Measurements from ENCODE around the gene CCKAR.

The CCKAR gene

DNA sequence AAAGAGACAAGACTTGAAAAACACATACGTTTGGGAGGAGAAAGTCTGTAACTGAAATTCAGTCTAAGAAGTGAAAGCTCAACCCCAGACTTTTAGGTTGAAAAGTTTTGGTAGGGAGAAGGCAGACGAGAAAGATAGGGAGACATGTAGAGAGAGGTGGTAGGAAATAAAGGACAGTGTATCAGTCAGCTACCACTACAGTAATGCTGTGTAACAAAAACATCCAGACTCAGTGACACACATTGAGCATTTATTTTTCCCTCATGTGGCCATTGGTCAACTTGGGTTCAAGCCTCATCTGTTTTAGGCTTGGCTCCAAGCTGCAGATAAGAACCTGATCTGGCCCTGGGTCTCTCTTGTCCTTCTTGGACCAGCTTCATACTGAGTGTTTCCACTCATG lies 26.9 kb downstream of the CCKAR start:
- no peaks in the 10 kb centered on the region for H3K27me3 ChIP-seq (ENCODE audit: low read depth)

DNA sequence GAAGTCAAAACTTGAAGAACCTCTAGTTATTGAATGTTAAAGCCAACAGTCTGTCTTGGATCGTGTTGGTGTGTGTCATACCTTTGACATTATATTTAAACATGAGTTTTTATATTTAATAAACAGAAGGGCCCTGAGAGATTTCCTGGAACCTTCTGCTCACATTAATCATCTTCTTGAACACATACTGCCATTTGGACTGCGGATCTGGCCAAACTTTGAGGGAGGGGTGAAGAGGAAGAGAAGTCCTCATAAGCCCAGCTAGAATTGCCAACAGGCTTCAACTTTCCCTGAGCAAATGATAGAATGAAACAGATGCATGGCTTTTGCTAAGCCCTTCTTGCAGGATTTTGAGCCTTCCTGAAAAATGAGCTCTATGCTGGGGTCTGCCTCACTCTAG lies 27.4 kb downstream of the CCKAR start:
- H3K4me1 ChIP-seq = no peaks in the 10 kb centered on the region
- no peaks in the 10 kb centered on the region for H3K36me3 ChIP-seq (replicated peaks)
- H3K9me3 ChIP-seq = no peaks in the 10 kb centered on the region
- H3K27me3 ChIP-seq (ENCODE audit: low read depth) = no peaks in the 10 kb centered on the region
- no peak overlapping the region for H3K4me3 ChIP-seq
- in situ Hi-C loops (cut with MboI; ENCODE audit: low sequenced_read_pairs) = loop anchor here (10.0 to 25.0 kb wide), 2 partner anchors 262 to 549 kb away; no protein-coding TSS in a partner anchor
- no peak for DNase-seq (ENCODE audit: low spot score in 2 of 2)

More for the DNA sequence above, 26.9 kb downstream of the CCKAR start:
- in situ Hi-C loops (cut with MboI; ENCODE audit: low sequenced_read_pairs) = loop anchor here (10.0 to 25.0 kb wide), 2 partner anchors 261 to 549 kb away; no protein-coding TSS in a partner anchor
- H3K4me3 ChIP-seq = no peak overlapping the region
- no peaks in the 10 kb centered on the region for H3K9me3 ChIP-seq
- no peak for DNase-seq (ENCODE audit: low spot score in 2 of 2)
- H3K4me1 ChIP-seq = no peaks in the 10 kb centered on the region
- no peaks in the 10 kb centered on the region for H3K36me3 ChIP-seq (replicated peaks)

DNA sequence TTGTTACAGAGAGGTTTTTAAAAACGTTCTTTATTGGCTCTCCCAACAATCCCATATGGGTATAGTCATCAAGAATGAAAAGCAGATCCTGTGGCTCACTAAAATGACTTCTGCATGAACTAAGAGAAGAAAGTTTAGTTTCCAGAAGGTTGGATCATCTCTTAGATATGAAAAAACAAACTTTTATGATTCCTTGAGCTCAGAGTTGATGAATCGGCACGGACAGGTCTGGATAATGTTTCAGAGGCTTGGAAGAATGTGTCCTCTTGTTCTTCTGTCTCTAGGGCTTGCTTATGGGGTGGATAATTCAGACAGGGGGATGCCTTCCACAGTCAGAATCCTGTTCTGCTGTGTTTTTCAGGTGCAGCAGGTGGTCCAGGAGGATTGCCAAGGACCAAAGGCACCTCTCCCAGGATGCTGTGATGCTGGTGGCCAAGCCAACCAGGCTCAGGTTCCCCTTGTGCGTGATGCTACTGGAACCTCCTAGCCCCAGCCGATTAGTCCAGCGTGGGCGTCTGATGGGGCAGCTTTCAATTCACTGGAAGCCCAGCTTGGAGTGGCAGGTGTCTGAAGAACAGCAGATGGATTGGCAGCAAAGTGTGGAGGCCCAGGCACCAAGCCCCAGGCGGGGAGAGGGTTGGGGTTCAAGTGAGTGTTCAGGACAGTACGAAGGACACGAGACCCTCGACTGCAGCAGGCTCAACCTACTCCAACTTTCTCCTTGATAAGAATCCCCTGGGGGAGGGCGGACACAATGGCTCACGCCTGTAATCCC lies 30.3 kb downstream of the CCKAR start:
- Histone ChIP-seq H3K36me3 (replicated peaks) (no peaks in the 10 kb centered on the region), H3K4me1 (no peaks in the 10 kb centered on the region), H3K9me3 (no peaks in the 10 kb centered on the region), H3K27me3 (ENCODE audit: low read depth) (no peaks in the 10 kb centered on the region), H3K4me3 (no peak overlapping the region)
- DNase-seq (ENCODE audit: low spot score in 2 of 2) = no peak
- in situ Hi-C loops (cut with MboI; ENCODE audit: low sequenced_read_pairs) = loop anchor here (10.0 to 25.0 kb wide), 2 partner anchors 265 to 552 kb away; no protein-coding TSS in a partner anchor

DNA sequence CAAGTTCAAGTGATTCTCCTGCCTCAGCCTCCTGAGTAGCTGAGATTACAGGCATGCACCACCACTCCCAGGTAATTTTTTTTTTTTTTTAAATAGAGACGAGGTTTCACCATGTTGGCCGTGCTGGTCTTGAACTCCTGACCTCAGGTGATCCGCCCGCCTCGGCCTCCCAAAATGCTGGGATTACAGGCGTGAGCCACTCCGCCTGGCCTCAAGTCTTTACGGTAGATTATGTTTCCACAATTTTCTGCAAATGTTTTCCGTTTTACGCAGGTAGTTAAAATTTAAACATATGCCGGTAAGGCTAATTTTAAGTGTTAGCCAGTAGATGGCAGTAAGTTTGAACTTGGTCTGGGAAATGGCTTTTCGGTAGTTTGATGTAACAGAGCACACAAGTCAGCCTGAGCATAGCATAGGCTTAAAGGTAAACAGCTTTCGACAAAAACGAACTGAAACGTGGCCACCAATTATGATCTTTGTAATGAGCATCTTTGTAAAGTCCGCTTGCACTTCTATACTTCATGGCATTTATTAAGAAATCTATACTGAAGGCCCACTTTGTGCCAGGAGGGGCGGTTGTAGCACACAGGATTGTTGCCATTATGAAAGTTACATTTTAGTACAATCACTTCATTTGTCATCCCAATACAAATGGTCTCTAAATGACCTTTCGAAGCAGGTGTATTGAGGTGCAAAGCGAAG lies 31.1 kb downstream of the CCKAR start:
- Histone ChIP-seq H3K9me3 (no peaks in the 10 kb centered on the region), H3K27me3 (ENCODE audit: low read depth) (no peaks in the 10 kb centered on the region), H3K4me1 (no peaks in the 10 kb centered on the region), H3K4me3 (no peak overlapping the region), H3K36me3 (replicated peaks) (no peaks in the 10 kb centered on the region)
- peak; percentile 16 to 68 for DNase-seq (ENCODE audit: low spot score in 2 of 2)
- in situ Hi-C loops (cut with MboI; ENCODE audit: low sequenced_read_pairs) = loop anchor here (25.0 kb wide), 1 partner anchor 553 kb away; no protein-coding TSS in a partner anchor

DNA sequence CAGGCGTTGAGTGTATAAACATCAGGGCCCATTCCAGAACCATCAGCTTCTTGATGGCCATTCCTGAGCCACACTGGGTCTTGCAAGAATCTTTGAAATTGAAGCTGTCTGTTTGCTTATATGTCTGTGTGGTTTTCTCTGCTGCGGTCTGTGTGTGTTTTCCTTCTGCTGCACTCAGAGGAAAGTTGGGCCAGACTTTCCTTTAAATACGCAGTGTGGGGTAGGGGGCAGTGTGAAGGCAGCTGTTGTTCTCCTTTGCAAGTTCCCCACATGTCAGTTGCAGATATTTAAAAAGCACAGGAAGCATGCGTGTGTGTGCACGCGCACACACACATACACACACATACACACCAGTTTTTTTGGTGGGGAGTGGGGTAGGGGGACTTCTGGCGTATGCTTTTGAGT lies 32.1 kb downstream of the CCKAR start:
- no peak overlapping the region for H3K4me3 ChIP-seq
- H3K9me3 ChIP-seq = no peaks in the 10 kb centered on the region
- H3K27me3 ChIP-seq (ENCODE audit: low read depth) = no peaks in the 10 kb centered on the region
- H3K4me1 ChIP-seq = no peaks in the 10 kb centered on the region
- H3K36me3 ChIP-seq (replicated peaks) = no peaks in the 10 kb centered on the region
- in situ Hi-C loops (cut with MboI; ENCODE audit: low sequenced_read_pairs) = loop anchor here (25.0 kb wide), 1 partner anchor 554 kb away; no protein-coding TSS in a partner anchor
- DNase-seq (ENCODE audit: low spot score in 2 of 2) = no peak

DNA sequence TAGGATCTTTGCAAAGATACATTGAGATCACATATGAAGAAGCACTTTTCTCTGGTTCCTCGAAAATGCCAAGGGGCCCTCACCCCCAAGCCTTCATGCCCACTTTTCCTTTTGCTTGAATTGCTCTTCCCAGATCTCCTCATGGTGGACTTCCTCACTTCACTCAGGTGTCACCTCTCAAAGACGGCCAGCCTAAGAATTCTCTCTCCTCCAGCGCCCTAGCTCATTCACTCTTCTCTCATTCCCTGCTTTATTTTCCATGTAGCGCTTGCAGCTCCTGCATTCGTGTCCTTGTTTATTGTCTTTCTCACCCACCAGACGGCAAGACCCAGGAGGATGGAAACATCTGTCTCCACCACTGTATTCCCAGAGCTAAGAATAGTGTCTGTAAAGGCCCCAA lies 32.9 kb downstream of the CCKAR start:
- no peak for DNase-seq (ENCODE audit: low spot score in 2 of 2)
- no peaks in the 10 kb centered on the region for H3K27me3 ChIP-seq (ENCODE audit: low read depth)
- no peaks in the 10 kb centered on the region for H3K36me3 ChIP-seq (replicated peaks)
- H3K4me1 ChIP-seq = no peaks in the 10 kb centered on the region
- H3K4me3 ChIP-seq = no peak overlapping the region
- no peaks in the 10 kb centered on the region for H3K9me3 ChIP-seq
- in situ Hi-C loops (cut with MboI; ENCODE audit: low sequenced_read_pairs) = loop anchor here (25.0 kb wide), 1 partner anchor 555 kb away; no protein-coding TSS in a partner anchor

DNA sequence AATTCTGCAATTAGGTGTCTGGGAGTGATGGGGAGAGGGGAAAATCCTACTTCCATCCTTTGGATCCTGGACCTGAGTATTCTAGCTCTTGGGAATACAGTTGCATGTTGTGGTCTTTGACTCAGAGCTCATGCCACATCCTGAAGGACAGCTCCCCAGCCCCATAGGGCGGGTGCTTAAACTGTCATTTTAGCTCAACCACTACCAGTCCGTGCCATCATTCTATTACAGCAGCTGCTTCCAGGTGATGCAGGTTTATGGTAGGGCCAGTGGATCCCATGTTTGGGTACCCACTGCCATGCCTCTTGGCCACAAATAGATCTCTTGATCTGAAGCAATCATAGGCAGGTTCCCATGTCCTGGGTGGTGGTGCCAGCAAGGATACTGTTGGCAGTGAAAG lies 34.7 kb downstream of the CCKAR start:
- Histone ChIP-seq H3K36me3 (replicated peaks) (no peaks in the 10 kb centered on the region), H3K9me3 (no peaks in the 10 kb centered on the region), H3K27me3 (ENCODE audit: low read depth) (no peaks in the 10 kb centered on the region), H3K4me1 (no peaks in the 10 kb centered on the region), H3K4me3 (no peak overlapping the region)
- in situ Hi-C loops (cut with MboI; ENCODE audit: low sequenced_read_pairs) = loop anchor here (25.0 kb wide), 1 partner anchor 557 kb away; no protein-coding TSS in a partner anchor
- no peak for DNase-seq (ENCODE audit: low spot score in 2 of 2)

DNA sequence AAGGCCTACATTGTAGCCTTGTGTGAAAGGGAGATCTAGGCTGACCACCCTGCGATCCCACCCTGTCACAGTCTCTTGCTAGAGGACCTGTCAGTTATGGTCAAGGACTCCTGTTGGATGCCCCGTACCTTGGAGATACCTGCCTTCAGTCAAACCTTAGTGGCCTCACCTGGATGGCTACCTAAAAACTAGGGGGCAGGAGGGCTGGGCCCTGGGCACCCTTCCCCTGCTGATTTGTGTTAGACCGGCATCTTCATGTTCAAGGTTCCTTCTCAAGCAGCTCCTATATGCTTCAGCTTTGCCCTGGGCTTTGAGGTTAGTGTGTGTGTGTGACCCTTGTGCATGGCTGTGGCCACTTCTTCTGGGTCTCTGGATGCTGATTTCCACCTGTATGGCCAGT lies 35.3 kb downstream of the CCKAR start:
- in situ Hi-C loops (cut with MboI; ENCODE audit: low sequenced_read_pairs) = loop anchor here (25.0 kb wide), 1 partner anchor 557 kb away; no protein-coding TSS in a partner anchor
- Histone ChIP-seq H3K4me3 (no peak overlapping the region), H3K4me1 (no peaks in the 10 kb centered on the region), H3K9me3 (no peaks in the 10 kb centered on the region), H3K27me3 (ENCODE audit: low read depth) (no peaks in the 10 kb centered on the region), H3K36me3 (replicated peaks) (no peaks in the 10 kb centered on the region)
- DNase-seq (ENCODE audit: low spot score in 2 of 2) = no peak

DNA sequence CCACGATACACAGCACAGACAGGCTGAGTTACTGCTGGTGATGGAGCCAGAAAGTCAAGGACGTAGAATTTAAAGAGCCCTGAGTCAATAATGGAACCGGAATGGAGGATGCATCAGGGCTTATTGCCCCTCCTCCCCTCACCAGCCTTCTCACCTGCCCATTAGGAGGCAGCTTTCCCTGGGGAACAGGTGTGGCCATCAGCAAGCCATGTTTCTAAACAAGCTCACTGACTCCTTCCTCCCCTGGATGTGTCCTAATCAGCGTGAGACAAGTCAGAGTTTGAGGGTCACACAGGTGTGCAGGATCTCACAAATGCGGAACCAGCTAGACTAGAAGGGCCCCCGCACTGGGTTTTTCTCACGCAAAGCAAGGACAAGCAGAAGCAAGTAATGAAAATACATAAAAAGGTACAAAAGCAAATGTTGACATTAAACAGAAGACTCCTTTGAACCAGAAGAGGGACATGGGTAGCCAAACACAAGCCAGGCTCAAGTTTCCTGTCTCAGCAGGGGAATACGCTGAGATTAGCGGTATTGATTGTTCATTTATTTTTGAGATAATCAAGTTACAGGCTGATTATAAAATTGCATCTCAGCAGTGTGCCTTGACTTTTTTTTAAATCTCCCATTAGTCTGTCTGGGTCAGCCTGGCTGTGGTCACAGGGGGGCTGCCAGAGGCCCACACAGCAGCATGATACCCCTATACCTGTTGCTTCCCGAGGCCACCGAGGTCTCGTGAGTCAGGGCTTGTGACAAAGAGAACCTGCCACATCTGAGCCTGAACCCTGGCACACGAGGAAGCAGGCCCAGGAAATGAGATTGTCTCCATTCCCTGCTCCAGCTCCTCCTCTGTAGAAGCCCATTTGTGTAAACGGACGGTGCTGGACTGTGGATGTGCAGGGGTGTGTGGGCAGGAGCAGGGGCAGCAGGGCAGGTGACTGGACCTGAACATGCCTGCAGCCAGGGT lies 37.4 kb downstream of the CCKAR start:
- Histone ChIP-seq H3K4me1 (no peaks in the 10 kb centered on the region), H3K36me3 (replicated peaks) (no peaks in the 10 kb centered on the region), H3K9me3 (no peaks in the 10 kb centered on the region), H3K27me3 (ENCODE audit: low read depth) (no peaks in the 10 kb centered on the region), H3K4me3 (no peak overlapping the region)
- no peak for DNase-seq (ENCODE audit: low spot score in 2 of 2)
- in situ Hi-C loops (cut with MboI; ENCODE audit: low sequenced_read_pairs) = loop anchor here (25.0 kb wide), 1 partner anchor 559 kb away; no protein-coding TSS in a partner anchor

DNA sequence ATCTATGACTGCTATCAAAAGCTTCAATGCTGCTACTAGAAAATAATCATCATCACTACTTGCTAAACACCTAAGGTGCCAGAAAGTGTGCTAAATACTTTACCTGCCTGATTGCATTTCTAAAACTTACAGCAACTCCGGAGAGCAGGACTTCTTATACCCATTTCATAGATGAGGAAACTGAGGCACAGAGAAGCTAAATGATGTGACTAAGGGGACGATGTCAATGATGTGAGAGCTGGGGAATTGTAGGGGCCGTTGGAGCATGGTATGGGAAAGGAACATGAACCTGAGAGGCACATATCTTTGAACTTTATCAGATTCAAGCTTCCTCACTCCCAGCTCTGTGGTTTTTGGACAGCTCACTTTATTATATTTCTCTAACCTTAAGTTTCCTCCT lies 38.7 kb downstream of the CCKAR start:
- H3K27me3 ChIP-seq (ENCODE audit: low read depth) = no peaks in the 10 kb centered on the region
- no peak overlapping the region for H3K4me3 ChIP-seq
- in situ Hi-C loops (cut with MboI; ENCODE audit: low sequenced_read_pairs) = loop anchor here (25.0 kb wide), 1 partner anchor 561 kb away; no protein-coding TSS in a partner anchor
- no peaks in the 10 kb centered on the region for H3K4me1 ChIP-seq
- H3K9me3 ChIP-seq = no peaks in the 10 kb centered on the region
- no peak for DNase-seq (ENCODE audit: low spot score in 2 of 2)
- H3K36me3 ChIP-seq (replicated peaks) = no peaks in the 10 kb centered on the region

DNA sequence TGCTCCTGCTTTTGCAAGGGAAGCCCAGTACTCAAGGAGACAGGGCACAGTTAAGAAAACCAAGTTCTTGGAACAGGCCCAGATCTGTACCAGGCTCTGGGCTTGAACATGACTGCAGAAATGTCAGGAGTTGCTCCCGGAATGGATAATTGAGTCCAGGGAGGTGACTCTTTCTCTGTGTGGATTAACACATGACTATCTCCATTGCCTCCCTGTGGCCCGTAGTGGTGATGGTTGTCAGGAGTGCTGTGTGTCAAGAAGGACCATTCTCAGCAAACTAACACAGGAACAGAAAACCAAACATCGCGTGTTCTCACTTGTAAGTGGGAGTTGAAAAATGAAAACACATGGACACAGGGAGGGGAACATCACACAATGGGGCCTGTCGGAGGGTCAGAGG lies 39.9 kb downstream of the CCKAR start:
- Histone ChIP-seq H3K27me3 (ENCODE audit: low read depth) (no peaks in the 10 kb centered on the region), H3K4me3 (no peak overlapping the region), H3K36me3 (replicated peaks) (no peaks in the 10 kb centered on the region), H3K4me1 (no peaks in the 10 kb centered on the region), H3K9me3 (no peaks in the 10 kb centered on the region)
- DNase-seq (ENCODE audit: low spot score in 2 of 2) = no peak
- in situ Hi-C loops (cut with MboI; ENCODE audit: low sequenced_read_pairs) = loop anchor here (25.0 kb wide), 1 partner anchor 562 kb away; no protein-coding TSS in a partner anchor

DNA sequence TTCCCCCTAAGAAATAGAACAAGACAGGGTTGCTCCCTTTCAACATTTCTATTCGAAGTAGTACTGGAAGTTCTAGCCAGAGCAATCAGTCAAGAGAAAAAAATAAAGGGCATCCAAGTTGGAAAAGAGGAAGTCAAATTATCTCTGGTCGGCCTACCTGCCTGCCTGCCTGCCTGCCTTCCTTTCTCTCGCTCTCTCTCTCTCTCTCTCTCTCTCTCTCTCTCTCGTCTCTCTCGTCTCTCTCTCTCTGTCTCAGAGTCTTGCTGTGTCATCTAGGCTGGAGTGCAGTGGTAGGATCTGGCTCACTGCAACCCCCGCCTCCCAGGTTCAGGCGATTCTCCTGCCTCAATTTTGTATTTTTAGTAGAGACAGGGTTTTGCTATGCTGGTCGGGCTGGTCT lies 42.9 kb downstream of the CCKAR start:
- Histone ChIP-seq H3K9me3 (no peaks in the 10 kb centered on the region), H3K4me3 (no peak overlapping the region), H3K27me3 (ENCODE audit: low read depth) (no peaks in the 10 kb centered on the region), H3K4me1 (no peaks in the 10 kb centered on the region), H3K36me3 (replicated peaks) (no peaks in the 10 kb centered on the region)
- DNase-seq (ENCODE audit: low spot score in 2 of 2) = no peak
- in situ Hi-C loops (cut with MboI; ENCODE audit: low sequenced_read_pairs) = no loop called here

DNA sequence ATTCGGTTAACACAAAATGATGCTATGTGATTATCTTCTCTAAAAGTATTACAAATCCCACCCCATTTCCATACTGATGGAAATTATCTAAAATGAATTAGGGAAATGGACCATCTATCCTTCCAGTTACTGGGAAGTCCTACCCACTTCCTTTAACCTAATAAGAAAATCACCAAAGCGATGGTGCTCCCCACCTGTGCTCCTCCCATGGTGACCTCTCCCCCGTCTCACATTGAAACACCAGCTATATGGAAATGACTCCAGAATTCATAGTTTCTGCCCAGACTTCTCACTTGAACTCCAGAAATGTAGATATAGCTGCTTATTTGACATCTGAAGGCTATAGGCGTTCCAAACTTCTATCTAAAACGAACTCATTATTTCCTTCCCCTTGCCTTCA lies 48.5 kb downstream of the CCKAR start:
- Histone ChIP-seq H3K4me1 (no peaks in the 10 kb centered on the region), H3K9me3 (no peaks in the 10 kb centered on the region), H3K4me3 (no peak overlapping the region), H3K27me3 (ENCODE audit: low read depth) (no peaks in the 10 kb centered on the region), H3K36me3 (replicated peaks) (no peaks in the 10 kb centered on the region)
- no peak for DNase-seq (ENCODE audit: low spot score in 2 of 2)
- in situ Hi-C loops (cut with MboI; ENCODE audit: low sequenced_read_pairs) = no loop called here

Measured in HAP-1 (cell line).